ENCODE measurements around the gene FIGN.

FIGN gene

DNA sequence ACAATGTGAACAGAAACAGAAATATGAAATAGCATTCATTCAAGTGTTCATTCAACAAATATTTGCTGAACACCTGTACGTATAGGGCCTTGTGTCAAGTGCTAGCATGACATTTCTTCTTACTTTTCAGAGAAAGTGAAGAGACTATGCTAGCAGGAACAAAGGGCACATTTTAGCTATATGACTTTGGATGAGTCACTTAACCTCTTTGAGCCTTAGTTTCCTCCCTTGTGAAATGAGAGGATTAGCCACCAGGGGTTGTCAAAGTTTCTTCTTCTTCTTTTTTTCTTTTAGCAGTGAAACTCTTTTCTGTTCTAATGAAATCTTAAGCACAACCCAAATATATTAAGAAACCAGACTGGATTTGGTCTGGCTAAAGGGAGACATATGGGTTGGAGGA, 53.1 kb downstream of the FIGN start:
- no peaks in the 10 kb centered on the region for H3K27me3 Mint-ChIP-seq
- no peak overlapping the region for H3K4me3 Mint-ChIP-seq
- H3K27ac Mint-ChIP-seq, result no peak overlapping the region
- H3K4me1 Mint-ChIP-seq (ENCODE audit: low read depth), result no peaks in the 10 kb centered on the region
- intact Hi-C loops (cut with micrococcal nuclease), result no loop called here
- H3K36me3 Mint-ChIP-seq (ENCODE audit: low read depth), result no peaks in the 10 kb centered on the region
- H3K9me3 Mint-ChIP-seq, result no peaks in the 10 kb centered on the region

DNA sequence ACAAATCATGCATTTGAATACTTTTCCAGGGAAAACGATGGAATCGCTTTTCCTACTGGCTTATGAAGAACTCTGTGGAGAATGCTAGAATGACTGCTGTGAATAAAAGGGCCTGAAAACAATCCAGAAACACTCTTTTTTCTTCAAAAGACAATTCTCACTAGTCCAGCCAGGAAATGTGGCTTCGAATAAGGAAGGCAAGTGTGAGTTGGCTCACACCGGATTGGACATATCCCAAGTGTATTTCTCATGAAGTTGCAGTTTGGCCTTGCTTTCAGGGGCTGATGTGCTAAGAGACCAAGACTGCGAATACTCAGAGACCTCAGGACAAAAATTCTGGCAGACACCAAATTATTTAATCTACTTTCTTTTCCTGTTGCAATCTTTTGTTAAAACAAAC, 54.1 kb downstream of the FIGN start:
- Mint-ChIP-seq H3K4me1 (ENCODE audit: low read depth) (no peaks in the 10 kb centered on the region), H3K36me3 (ENCODE audit: low read depth) (no peaks in the 10 kb centered on the region), H3K27me3 (no peaks in the 10 kb centered on the region), H3K4me3 (no peak overlapping the region), H3K9me3 (no peaks in the 10 kb centered on the region), H3K27ac (no peak overlapping the region)
- intact Hi-C loops (cut with micrococcal nuclease), result no loop called here

DNA sequence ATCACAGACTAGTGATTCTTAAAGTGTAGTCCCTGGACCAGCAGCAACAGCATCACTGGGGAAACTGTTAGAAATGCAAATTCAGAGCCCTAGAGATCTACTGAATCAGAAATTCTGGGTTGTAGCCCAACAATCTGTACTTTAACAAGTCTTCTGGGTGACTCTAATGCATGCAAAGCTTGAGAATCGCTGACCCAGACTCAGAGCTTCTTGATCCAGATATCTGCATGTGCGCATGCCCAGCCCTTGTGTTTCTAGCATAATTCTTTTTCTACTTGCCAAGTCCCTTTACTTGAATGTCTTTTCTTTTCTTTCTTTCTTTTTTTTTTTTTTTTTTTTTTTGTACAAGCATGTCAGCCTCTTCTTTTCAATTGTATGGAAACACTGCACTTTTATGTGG, 60.4 kb downstream of the FIGN start:
- H3K4me1 Mint-ChIP-seq (ENCODE audit: low read depth), result no peaks in the 10 kb centered on the region
- H3K27me3 Mint-ChIP-seq, result no peaks in the 10 kb centered on the region

DNA sequence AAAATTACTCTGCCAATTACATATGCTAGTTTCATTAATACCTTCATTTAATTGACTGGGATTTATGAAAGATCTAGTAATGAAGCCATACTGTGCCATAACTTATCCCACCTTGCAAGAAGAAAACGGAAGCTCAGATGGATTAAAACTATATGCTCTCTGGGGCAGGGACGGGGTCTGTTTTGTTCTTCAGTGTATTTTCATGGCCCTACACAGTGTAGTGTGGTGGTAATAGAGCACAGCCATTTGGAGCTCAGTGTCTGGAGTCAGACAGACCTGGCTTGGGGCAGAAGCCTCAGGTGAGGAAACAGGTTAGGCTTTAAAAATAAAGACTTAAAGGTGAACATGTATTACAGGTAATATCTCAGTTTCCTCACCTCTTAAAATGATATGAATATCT, 62.3 kb downstream of the FIGN start:
- Mint-ChIP-seq H3K9me3 (no peaks in the 10 kb centered on the region), H3K27ac (no peak overlapping the region), H3K4me3 (no peak overlapping the region), H3K36me3 (ENCODE audit: low read depth) (no peaks in the 10 kb centered on the region), H3K4me1 (ENCODE audit: low read depth) (no peaks in the 10 kb centered on the region), H3K27me3 (no peaks in the 10 kb centered on the region)
- intact Hi-C loops (cut with micrococcal nuclease), result no loop called here

More for the DNA sequence above, 60.4 kb downstream of the FIGN start:
- Mint-ChIP-seq H3K4me3 (no peak overlapping the region), H3K27ac (no peak overlapping the region), H3K36me3 (ENCODE audit: low read depth) (no peaks in the 10 kb centered on the region), H3K9me3 (no peaks in the 10 kb centered on the region)
- intact Hi-C loops (cut with micrococcal nuclease), result no loop called here

DNA sequence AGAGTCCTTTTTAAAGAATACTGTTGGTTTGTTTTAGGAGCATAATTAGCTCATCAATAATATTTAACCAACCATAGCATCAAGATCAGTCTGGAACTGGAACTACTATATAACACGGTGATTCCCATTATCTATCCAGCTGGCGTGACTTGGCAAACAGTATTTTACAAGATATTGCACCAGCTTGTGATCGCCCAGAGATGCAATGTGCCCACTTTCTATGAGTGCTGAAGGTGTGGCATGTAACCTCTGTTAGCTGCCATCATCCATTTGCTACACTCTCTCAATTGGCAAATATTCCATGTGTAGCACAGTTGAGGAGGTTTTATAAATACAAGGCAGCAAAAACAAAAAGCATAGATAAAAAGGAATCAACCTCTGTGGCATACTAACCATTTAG, 64.9 kb downstream of the FIGN start:
- H3K9me3 Mint-ChIP-seq, result peaks cover 16% of the 10 kb centered on the region
- intact Hi-C loops (cut with micrococcal nuclease), result no loop called here
- H3K4me3 Mint-ChIP-seq, result no peak overlapping the region
- H3K4me1 Mint-ChIP-seq (ENCODE audit: low read depth), result no peaks in the 10 kb centered on the region
- no peaks in the 10 kb centered on the region for H3K27me3 Mint-ChIP-seq
- H3K27ac Mint-ChIP-seq, result no peak overlapping the region
- no peaks in the 10 kb centered on the region for H3K36me3 Mint-ChIP-seq (ENCODE audit: low read depth)

DNA sequence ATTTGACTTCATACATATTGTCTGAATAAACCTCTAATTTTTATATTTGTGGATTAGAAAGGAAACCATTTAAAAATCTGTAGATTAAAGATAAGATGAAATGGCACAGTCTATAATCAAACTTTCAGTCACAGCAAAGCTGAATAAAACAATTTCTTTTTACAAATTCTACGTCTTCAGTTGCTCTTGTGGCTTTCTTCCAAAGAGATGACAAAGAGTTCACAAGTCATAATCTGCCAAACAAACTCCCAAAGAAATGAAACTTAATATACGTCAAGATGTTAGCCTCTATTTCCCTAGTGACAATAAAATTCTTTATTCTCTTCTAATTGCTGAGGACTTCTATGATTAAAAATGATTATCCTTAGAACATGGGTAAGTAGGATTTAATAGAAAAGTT, 66.3 kb downstream of the FIGN start:
- no peak overlapping the region for H3K27ac Mint-ChIP-seq
- H3K4me1 Mint-ChIP-seq (ENCODE audit: low read depth), result no peaks in the 10 kb centered on the region
- peaks cover 16% of the 10 kb centered on the region for H3K9me3 Mint-ChIP-seq
- H3K36me3 Mint-ChIP-seq (ENCODE audit: low read depth), result no peaks in the 10 kb centered on the region
- no peak overlapping the region for H3K4me3 Mint-ChIP-seq
- H3K27me3 Mint-ChIP-seq, result no peaks in the 10 kb centered on the region
- intact Hi-C loops (cut with micrococcal nuclease), result no loop called here

DNA sequence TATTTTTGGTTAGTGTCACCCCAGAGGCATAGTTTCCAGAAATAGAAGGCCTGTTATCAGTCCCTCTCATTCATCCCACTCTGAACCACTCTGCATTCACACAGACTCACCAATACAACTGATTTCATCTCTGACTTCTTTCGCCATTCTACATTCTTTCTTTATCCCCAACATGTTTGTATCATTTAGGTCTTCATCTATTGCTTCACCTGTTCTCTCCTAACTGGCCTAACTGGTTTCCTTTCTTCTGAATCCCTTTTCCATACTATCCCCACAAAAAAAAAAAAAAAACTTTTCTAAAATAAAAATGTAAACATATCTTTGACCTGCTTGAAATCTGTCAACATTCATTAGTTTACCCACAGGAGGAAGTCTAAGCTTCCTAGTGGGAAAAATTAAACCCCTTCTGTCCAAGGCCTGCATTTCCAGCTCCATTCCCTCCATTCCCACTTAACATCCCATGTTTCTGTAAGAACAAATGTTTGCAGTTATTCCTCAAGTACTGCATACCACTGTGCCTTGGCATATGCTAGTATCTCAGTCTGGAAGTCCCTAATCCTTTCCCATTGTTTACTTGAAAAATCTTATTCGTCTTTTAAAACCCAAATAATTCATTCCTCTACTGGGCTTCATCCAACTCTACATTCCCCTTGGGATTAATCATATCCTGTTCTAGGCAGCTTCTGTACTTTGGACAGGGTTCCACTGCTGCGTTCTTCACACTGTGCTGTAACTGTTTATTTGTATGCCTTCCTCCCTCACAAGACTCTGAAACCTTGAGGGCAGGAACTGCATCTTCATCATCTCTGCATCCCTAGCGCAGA, 68.5 kb downstream of the FIGN start:
- Mint-ChIP-seq H3K4me3 (no peak overlapping the region), H3K27ac (no peak overlapping the region), H3K36me3 (ENCODE audit: low read depth) (no peaks in the 10 kb centered on the region), H3K9me3 (peaks cover 17% of the 10 kb centered on the region), H3K27me3 (no peaks in the 10 kb centered on the region), H3K4me1 (ENCODE audit: low read depth) (no peaks in the 10 kb centered on the region)
- intact Hi-C loops (cut with micrococcal nuclease), result no loop called here

DNA sequence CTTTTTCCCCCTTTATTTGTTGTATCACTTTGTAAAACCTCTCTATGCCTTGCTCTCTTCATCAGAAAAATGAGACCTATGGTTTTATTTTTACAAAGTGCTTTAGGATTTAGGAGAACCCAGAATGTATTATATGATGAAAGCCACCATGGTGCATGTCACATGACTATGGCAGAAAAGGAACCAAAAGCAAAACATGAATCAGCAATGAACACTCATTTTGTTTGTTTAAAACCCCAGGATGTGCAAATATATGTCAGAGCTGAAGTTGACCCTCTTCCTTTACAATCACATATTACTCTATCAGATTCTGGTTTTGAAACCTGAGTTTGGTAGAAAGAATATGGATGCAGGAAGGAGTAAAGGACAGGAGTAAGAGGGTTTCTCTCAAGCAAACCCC, 70.0 kb downstream of the FIGN start:
- no peak overlapping the region for H3K4me3 Mint-ChIP-seq

DNA sequence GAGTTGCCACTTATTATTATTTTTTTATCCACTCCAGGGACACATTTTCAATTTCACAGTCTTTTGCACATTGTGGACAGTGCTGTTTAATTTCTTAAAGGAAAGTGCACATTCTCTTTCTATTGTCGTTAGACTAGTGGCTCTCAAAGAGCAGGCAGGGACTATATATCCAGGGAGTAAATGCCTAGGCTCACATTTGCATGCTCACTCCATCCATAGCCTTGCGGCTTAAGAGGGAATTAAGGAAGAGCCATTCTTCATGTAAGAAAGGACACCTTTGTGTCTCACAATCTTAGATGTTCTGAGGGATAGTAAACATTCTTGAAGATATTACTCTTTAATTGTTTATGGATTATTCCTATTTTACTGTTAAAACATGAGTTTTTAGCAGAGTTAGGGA, 70.8 kb downstream of the FIGN start:
- H3K36me3 Mint-ChIP-seq (ENCODE audit: low read depth), result no peaks in the 10 kb centered on the region

More for the DNA sequence above, 70.0 kb downstream of the FIGN start:
- Mint-ChIP-seq H3K4me1 (ENCODE audit: low read depth) (no peaks in the 10 kb centered on the region), H3K9me3 (peaks cover 27% of the 10 kb centered on the region), H3K27me3 (no peaks in the 10 kb centered on the region), H3K27ac (no peak overlapping the region), H3K36me3 (ENCODE audit: low read depth) (no peaks in the 10 kb centered on the region)
- intact Hi-C loops (cut with micrococcal nuclease), result no loop called here

DNA sequence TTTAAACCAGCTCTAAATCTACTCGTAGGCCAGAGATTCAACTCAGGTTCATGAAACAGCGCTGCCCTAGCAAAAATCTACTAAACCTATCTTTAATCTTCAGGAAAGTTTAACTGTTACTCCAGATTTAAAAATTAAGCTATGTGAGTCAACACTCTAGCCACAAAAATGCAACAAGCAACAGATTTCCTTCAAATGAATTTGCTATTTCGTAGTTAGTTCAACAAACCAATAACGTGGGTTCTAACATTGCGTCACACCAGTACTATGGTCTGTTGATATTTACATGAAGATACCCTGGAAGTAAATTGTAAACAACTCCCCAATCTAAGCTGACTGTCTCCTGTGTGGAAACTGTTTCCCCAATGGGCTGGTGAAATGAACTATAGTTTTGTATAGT, 71.2 kb downstream of the FIGN start:
- H3K4me3 Mint-ChIP-seq, result no peak overlapping the region
- H3K27ac Mint-ChIP-seq, result no peak overlapping the region
- H3K4me1 Mint-ChIP-seq (ENCODE audit: low read depth), result no peaks in the 10 kb centered on the region
- intact Hi-C loops (cut with micrococcal nuclease), result no loop called here
- H3K9me3 Mint-ChIP-seq, result peaks cover 27% of the 10 kb centered on the region
- no peaks in the 10 kb centered on the region for H3K27me3 Mint-ChIP-seq
- H3K36me3 Mint-ChIP-seq (ENCODE audit: low read depth), result no peaks in the 10 kb centered on the region

More for the DNA sequence above, 70.8 kb downstream of the FIGN start:
- peaks cover 27% of the 10 kb centered on the region for H3K9me3 Mint-ChIP-seq
- intact Hi-C loops (cut with micrococcal nuclease), result no loop called here
- no peaks in the 10 kb centered on the region for H3K27me3 Mint-ChIP-seq
- no peak overlapping the region for H3K4me3 Mint-ChIP-seq
- no peak overlapping the region for H3K27ac Mint-ChIP-seq
- no peaks in the 10 kb centered on the region for H3K4me1 Mint-ChIP-seq (ENCODE audit: low read depth)

DNA sequence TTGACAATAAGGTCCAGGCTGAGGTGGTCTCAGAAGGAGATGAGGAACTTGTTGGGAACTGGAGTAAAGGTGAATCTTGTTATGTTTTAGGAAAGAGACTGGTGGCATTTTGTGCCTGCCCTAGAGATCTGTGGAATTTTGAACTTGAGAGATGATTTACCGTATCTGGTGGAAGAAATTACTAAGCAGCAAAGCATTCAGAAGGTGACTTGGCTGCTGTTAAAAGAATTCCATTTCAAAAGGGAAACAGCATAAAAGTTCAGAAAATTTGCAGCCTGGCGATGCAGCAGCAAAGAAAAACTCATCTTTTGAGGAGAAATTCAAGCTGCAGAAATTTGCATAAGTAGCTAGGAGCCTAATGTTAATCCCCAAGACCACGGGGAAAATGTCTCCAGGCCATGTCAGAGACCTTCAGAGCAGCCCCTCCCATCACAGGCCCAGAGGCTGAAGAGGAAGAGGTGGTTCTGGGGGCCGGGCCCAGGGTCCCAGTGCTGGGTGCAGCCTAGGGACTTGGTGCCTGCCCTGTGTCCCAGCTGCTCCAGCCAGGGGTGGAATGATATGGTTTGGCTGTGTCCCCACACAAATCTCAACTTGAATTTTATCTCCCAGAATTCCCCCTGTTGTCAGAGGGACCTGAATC, 73.5 kb downstream of the FIGN start:
- no peaks in the 10 kb centered on the region for H3K27me3 Mint-ChIP-seq
- no peak overlapping the region for H3K27ac Mint-ChIP-seq
- H3K9me3 Mint-ChIP-seq, result peaks cover 18% of the 10 kb centered on the region
- H3K36me3 Mint-ChIP-seq (ENCODE audit: low read depth), result no peaks in the 10 kb centered on the region
- intact Hi-C loops (cut with micrococcal nuclease), result no loop called here
- H3K4me3 Mint-ChIP-seq, result no peak overlapping the region
- no peaks in the 10 kb centered on the region for H3K4me1 Mint-ChIP-seq (ENCODE audit: low read depth)

DNA sequence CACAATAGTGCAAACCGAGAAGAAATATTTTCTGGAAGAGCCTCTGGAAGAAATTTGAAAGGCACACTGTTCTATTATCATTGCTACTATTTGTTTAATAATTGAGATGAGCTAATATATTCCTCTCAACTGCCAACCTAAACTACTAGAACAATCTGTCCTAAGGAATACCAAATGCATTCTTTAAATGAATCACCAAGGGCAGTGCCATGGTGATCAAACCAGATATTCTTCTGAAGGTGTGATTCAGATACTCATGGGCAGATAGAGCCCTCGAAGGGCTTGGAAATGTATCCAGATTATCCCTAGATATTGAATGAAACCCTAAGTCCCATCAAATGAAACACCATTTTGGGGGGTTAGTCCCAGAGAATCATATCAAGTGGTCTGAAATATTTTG, 76.6 kb downstream of the FIGN start:
- Mint-ChIP-seq H3K4me3 (no peak overlapping the region), H3K9me3 (peaks cover 11% of the 10 kb centered on the region), H3K4me1 (ENCODE audit: low read depth) (no peaks in the 10 kb centered on the region), H3K27ac (no peak overlapping the region), H3K36me3 (ENCODE audit: low read depth) (no peaks in the 10 kb centered on the region), H3K27me3 (no peaks in the 10 kb centered on the region)
- intact Hi-C loops (cut with micrococcal nuclease), result no loop called here

DNA sequence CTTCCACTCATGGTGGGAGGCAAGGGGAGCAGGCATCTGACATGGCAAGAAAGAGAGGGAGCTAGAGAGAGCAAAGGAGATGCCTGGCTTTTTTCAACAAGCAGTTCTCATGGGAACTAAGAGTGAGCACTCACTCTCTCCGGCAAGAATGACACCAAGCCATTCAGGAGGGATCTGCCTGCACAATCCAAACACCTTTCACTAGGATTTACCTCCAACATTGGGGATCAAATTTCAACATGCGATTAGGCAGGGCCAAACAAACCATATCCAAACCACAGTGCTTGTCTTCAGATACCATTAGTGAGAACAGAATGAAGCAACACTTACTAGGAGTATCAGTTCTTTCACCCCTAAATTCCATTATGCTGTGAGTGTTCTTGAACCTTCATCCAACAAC, 77.3 kb downstream of the FIGN start:
- H3K27me3 Mint-ChIP-seq, result no peaks in the 10 kb centered on the region
- H3K27ac Mint-ChIP-seq, result no peak overlapping the region
- H3K36me3 Mint-ChIP-seq (ENCODE audit: low read depth), result no peaks in the 10 kb centered on the region
- no peaks in the 10 kb centered on the region for H3K4me1 Mint-ChIP-seq (ENCODE audit: low read depth)
- intact Hi-C loops (cut with micrococcal nuclease), result no loop called here
- no peak overlapping the region for H3K4me3 Mint-ChIP-seq
- H3K9me3 Mint-ChIP-seq, result peaks cover 11% of the 10 kb centered on the region

DNA sequence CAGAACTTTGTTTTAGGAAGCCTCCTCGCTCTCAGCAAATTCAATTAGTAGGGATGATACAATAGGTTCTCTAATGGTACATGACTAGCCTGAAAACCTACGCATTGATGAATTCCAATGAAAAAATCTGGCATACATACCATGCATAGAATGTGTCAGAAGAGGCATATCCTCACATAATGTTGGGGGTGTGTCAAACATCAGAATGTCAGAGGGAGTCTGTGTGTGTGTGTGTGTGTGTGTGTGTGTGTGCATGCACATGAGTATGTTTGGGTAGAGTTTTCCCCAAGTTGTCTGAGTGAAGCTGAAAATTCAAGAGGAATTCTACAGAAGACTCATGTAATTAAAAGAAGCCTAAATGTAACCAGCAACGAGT, 78.5 kb downstream of the FIGN start:
- no peaks in the 10 kb centered on the region for H3K4me1 Mint-ChIP-seq (ENCODE audit: low read depth)
- H3K27me3 Mint-ChIP-seq, result no peaks in the 10 kb centered on the region
- no peak overlapping the region for H3K4me3 Mint-ChIP-seq
- intact Hi-C loops (cut with micrococcal nuclease), result no loop called here
- no peak overlapping the region for H3K27ac Mint-ChIP-seq
- no peaks in the 10 kb centered on the region for H3K36me3 Mint-ChIP-seq (ENCODE audit: low read depth)
- H3K9me3 Mint-ChIP-seq, result peaks cover 10% of the 10 kb centered on the region
